Activated CD8-positive, alpha-beta memory T cell treated with anti-CD3 and anti-CD28 coated beads, Interleukin-2, amount 50 U/mL, for 1 hour (primary cell): Measurements from ENCODE around the gene DHRS7B.

Experiments used
- DNase-seq: peaks from one replicate; pipeline ENCODE4 v3.0.0-alpha.2; 2020; ENCODE audit errors: extremely low read depth

DHRS7B gene

GRCh38 chr17:21239680-21240368 is 113.1 kb downstream of the DHRS7B start:
- no peak for DNase-seq

- no peak for DNase-seq
Observed at GRCh38 chr17:21240369-21241055, 113.7 kb downstream of the DHRS7B start.
